Inferior parietal cortex (tissue), 1 donor: ENCODE data around the gene FEZF2.

Experiments
- DNase-seq: peaks from one replicate; pipeline ENCODE4 v3.0.0-alpha.2; 2016; ENCODE audit errors: extremely low spot score

Gene FEZF2

DNA sequence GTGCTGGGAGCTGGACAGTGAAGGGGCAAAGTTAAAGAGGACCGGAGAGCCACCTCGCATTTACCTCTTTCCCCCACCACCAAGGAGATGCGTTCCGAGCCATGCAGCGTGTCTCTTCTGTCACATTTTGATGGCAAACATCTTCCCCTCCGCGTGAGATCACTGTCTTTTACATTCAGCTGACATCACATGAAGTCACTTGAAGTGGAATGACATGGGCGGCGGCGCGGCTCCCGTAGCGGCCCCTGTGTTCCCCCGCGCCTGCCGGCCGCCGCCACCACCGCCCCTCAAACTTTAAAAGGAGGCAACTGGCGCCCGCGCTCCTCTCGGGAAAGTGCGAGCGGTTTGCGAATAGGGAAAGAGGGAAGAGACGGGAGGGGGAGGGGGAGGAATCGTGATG lies at the start of gene FEZF2:
Gene FEZF2 (minus strand): TSS at position 336 of the 400 bp plus-strand sequence. CDS start 682 bp downstream, outside the sequence.
- no peak for DNase-seq

DNA sequence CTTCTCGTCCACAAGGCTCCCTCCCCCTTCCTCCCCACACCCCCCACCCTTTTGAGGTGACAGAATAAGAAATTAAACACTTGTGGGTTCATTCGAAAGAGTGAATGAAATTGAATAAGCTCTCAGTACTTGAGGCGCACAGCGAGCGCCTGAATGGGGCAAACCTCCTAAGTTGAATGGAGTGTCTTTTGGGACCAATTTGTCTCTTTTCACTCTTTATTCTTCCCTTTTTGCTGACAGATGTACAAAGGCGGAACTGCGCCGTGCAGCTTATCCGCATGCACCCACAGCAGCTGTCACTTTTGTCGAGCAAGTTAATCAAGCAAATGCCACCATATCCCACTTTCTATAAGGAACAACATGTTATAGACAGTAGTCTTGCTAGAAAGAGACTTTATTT lies 47.9 kb upstream of the FEZF2 start:
- DNase-seq, result no peak

DNA sequence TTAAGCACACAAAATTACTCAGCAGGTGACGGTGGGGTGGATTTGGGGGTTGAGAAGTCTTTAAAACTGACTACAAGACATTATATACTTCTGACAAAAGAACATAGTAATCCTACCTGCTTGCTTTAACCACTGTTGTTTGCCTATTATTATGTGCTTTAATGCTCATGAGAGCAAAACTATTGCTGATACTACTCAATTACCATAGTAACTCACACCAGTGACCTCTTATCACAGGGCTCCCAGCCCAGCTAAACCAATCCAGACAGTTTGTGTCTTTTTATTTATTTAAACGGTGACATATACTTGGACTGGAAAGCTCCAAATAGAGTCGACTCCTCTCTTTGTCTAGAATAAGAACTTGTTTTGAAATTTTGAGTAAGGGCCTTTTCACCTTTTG lies 42.8 kb upstream of the FEZF2 start:
- DNase-seq, result no peak

DNA sequence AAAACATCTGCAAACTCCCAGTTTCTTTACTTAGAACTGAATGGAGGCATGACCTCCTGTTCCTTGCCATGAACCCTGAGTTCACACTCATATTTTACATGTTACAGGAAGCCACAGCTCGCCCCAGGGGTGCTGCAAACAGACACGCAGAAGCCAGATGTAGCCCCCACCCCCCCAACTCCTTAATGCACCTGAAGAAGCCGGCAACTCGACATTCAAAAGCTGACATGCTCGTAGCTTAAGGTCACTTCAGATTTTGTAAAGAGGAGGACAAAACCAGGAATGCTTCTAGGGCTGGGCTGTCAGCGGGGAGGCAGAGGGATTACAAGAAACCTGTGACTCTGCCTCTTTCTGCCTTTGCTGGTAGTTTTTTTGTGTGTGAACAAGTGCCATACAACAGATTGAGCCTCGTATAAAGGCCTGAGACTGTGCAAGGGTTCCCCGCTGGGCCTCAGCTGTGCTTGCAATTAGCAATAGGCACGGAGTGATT lies 42.0 kb upstream of the FEZF2 start:
- no peak for DNase-seq

DNA sequence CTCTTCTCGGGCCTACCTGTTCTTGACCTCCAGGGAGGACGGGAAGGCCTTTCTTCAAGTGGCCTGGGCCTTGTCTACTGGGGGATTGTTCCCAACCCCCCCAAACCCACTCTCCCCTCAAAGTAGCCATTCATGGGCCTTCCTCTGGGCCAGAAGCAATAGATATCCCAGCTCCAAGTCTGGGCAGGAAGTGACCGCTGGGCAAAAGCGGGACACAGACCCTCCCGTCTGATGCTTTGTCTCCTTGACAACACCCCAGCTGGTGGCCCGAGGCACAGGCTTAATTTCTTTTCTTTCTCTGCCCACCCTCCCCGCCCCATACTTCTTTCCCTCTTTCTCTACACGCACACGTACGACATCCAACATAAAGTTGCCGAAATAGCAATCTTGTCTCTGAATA lies 41.4 kb upstream of the FEZF2 start:
- DNase-seq, result no peak

DNA sequence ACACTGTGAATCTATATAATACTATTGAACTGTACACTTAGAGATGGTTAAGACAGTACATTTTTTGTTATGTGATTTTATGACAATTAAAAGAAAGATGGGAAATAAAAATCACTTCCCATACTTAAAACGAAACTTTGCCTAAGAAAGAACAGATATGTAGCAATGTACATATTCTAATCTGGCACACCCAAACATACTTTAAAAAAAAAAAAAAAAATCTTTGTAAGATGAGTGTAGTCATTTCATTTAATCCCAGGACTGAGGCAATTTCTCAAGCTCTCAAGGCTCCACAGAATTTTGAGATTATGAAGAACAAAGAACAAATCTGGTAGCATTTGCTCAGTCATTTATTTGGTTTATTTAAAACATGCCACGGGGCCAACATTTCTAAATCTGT lies 40.3 kb upstream of the FEZF2 start:
- no peak for DNase-seq

DNA sequence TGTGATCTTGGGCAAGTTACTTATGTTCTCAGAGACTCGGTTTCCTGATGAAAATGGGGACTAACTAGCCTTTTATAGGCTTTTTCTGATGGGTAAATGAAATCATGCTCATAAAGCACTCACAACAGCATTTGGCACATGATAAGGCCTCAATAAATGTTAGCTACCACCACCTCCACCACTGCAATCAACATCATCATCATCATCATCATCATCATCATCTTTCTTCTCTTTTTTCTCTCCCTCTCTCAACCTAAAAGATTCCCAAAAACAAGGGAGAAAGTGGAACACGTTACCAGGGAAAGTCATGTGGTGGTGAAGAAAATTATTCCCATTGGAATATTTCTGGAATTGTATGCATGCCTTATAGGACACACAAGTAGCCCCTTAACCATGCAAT lies 33.6 kb upstream of the FEZF2 start:
- DNase-seq, result no peak

DNA sequence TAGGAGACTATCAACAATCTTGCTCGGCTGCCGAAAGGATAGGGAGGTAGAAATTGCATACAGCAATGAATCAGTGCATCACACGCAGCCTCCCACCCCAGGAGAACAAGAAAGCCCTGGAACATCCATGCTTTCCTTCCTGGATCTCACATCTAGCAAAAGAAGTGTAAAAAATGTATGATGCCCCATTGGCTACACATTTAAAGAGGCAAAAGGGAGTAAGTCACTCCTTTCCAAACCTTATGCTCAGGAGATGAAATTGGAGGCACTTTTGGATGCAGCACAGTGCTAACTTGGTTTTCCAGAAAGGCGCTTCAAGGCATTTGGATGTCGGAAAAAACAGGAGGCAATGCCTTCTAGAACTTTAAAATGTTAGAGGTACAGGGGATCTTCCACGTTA lies 32.2 kb upstream of the FEZF2 start:
- DNase-seq, result no peak

DNA sequence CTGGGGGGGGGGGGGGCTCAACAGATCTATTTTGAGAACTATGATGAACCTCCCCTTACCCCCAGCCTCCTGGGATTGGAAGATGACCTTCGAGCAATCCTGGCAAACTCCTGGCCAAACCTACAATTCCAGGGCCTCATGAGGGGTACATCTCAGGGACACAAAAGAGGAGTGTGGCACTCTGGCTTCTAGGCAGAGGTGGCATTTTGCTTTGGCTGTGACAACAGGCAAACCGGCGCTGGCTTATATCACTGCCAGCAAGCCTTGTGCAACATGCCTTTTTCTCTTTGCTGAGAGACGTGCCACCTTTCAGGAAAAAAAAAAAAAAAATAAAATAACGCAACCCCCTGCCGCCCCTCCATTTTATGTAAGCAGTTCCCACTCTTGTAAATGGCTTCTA lies 31.8 kb upstream of the FEZF2 start:
- no peak for DNase-seq

DNA sequence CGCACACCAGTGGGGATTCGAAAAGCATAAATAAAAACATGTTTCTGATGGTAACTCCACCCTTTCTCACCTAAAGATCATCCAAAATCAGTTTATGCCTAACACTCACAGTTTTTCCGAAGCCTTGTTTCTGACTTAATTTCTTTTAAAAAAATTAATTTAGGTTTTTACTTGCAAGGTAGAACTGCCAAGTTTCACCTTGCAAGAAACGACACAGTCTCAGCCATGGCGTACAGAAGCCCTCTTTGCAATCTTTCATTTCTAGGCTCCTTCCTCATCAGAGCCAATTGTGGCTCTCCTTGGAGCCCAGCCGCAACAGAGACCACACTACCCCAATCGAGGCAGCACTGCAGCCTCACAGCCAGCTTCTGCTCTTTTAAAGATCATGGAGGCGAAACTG lies 31.0 kb upstream of the FEZF2 start:
- DNase-seq, result no peak

DNA sequence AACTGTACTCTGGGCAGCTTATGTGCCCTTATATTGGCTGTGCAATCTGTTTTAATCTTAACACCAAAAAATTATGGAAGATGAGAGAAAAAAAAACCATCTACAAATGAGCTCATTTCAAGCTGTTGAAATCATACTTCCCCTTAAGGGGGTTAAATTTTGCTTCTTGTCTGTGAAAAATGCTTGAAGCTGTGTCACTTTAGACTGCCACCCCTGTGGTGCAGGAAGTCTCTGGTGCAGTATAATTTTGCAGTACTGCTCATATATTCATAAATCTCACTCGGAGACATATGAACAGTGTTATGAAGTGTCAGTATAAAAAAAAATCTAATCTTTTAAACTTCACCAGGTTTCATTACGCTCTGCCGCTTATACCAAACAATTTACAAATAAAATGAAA lies 30.4 kb upstream of the FEZF2 start:
- no peak for DNase-seq

DNA sequence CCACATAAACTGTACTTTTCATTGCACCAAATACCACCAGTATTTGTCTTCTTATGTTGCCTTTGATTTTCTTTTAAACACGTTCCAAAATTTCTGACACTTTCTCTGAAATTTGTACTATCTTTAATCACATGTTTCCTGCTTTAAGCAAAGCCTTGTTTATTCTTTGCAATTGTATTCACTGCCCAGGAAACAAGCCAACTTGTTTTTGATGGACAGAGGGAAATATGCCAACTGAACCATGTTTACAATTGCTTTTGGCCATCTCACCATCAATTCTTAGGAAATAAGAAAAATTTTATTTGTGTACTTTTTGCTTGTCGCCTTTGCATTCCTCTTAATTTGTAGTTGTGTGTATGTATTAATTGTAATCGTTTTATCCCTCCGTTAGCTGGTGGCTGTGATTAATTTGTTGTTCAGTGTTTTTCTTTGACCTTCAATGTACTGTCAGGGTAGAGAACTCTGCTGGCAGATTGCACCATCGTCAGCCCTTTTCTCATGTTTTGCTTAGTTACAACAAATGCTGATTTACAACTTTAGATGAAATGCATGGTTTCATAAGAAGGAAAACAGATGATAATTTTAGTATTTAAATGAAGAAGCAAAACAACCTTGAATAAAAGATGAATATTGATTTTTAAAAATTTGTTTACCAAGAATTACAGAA lies 19.4 kb upstream of the FEZF2 start:
- no peak for DNase-seq

DNA sequence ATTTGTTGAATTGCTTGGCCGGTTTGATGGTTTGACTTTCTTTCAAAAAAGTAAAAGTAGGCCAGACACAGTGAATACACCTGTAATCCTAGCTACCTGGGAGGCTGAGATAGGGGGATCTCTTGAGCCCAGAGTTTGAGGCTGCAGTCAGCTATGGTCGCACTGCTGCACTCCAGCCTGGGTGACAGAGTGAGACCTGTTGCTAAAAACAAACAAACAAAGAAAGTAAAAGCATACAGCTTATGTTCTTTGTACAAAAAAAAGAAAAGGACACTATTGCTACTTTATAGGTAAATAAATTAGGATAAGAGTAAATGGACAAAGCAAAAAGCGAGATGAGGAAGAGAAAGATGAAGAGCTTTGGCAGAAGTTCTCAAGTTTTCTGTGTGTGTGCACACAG lies 13.9 kb upstream of the FEZF2 start:
- DNase-seq, result no peak

DNA sequence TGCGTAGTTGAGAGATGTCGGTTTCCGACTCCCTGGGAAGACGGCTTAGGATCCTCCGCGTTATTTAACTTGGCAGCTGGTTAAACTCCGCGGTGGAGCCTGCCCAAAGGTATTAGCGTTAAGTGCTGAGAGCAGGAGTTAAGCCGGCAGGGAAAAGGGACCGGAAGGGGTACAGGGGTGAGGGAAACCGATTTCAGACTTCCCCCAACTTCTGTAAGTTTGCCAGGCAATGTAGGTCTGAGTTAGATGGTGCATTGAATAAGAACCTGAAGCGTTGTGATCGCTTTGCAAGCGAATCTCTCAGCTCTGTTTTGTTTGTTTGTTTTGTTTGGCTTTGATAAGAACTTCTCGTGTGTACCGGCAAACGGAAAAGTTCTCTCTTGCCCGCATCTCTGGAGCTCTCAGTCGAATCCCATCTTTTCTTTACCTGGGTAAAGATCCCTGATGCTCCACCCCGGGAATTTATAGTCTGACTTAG lies 6.0 kb upstream of the FEZF2 start:
- no peak for DNase-seq

DNA sequence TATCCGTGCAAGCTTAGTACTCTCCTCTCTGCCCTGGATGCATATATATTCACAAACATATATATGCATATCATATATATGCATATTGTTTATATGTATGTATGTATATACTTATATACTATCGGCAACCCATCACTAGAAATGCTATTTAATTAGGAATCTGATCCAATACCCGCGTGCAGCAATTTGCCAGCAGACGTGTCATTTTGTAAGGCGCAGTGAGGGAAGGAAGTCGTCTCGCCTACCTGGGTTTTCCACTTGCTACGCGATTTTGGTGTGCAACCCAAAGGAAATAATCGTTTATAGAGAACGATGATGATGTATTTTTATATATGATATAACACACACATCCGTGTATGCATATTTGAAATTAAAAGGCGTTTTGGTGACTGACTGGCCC lies 5.6 kb upstream of the FEZF2 start:
- DNase-seq, result no peak

DNA sequence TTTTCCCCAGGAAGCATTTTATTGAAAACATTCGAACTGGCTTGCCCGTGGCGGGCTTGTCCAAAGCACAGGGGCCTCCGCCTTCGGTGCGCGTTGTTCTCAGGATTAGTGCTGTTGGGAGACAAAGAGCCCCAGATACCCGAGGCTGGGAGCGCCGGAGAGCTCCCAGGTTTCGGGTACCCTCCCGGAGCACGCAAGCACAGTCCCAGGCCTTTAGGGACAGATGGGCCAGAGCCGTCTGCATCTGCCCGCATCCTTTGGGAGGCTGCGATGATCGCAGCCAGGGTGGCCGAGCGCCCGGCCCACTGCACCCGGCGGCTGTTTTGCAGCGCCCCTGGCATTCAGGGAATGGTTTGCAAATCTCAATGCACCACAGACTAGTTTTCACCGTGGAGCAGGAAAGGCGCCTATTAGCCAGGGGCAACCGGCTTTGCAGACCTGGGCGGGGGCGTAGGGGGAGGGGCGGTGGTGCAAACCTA lies 5.0 kb upstream of the FEZF2 start:
- DNase-seq, result no peak

DNA sequence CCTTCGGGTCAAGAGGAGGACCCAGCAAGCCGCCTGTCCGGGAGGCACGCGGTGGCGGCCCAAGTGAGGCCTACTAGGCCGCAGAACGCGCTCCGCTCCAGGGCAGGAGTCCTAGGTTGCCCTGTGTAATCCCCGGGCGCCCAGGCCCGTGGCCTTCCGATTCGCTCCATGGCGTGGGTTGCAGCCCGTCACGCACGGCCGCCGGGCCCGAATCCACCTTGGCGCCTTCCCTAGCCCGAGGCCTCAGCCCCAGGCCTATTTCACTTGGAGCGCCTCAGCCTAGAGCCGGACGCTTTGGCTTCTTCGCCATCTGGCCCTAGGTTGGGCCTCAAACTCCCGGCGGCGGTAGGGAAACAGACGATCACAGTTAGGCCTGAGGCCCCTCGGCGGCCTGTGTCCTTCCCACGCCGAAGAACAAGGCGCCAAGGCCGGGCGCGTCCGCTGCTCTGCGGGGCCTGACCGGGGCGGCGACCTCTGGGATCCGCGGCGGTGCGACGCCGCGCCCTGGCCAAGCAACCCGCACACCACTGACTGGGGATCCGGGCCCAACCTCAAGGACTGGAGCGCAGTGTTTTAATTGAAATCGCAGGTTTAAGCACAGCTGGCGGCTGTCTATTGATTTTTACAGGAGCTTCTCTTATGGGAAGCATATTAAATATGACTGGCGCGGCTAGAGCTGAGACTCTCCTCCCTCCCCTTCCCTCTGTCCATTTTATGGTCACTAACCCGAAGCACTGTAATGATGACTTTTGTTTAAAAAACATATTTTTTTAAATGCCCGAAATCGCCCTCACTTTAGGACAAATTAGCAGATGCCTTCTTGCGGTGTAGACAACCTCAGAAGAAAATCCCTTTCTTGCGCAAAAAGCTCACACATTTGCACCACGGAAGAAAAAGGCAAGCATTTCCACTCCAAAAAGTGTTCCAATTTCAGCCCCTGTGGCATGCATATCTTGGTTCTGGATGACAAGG lies 3.8 kb upstream of the FEZF2 start:
- DNase-seq, result no peak

DNA sequence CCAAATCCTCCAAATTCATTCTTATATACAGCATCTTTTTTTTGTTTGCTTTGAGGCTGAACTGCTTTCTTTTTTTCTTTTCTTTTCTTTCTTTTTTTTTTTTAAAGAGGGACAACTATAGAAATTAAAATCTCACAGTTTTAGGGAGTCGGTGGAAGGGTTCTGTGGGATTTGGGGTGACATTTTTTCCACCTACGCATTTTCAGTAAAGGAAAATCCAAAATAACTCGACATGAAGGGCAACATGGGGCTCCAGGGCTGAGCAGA lies 3.0 kb upstream of the FEZF2 start:
- DNase-seq, result no peak

DNA sequence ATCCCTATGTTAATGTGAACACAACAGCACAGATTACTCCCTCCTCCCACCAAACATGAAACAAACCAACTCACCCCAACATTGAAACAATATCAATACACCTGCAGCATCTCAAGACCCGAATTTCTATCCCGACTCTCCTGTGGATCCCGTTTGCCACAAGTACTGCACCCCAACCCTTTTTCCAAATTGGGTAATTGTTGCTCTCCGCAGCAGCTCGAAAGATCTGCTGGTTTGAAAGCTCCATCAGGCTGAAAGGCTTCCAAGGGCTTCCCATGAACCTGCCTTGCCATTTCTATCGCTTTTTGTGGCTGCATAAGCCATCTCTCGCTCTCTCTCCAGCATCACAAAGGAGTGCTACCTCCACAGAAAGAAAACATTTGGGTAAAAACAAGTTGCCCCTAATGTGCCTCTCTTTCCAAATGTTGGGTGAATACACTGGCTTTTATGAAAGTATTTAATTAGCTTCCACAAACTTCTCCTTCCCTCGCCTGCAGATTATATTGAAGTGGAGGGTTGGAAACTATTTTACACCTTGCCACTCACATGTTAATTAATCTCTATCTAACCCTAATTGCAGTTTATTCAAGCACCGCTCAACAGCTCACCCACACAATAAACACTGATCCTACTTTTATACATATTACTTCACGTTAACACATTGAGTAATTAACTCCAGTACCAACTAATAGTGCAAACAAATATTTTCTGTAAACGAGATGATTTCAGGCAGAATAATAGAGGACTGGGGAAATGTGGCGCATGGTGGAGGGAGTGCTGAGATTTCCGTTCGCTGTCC lies 2.5 kb upstream of the FEZF2 start:
- no peak for DNase-seq

DNA sequence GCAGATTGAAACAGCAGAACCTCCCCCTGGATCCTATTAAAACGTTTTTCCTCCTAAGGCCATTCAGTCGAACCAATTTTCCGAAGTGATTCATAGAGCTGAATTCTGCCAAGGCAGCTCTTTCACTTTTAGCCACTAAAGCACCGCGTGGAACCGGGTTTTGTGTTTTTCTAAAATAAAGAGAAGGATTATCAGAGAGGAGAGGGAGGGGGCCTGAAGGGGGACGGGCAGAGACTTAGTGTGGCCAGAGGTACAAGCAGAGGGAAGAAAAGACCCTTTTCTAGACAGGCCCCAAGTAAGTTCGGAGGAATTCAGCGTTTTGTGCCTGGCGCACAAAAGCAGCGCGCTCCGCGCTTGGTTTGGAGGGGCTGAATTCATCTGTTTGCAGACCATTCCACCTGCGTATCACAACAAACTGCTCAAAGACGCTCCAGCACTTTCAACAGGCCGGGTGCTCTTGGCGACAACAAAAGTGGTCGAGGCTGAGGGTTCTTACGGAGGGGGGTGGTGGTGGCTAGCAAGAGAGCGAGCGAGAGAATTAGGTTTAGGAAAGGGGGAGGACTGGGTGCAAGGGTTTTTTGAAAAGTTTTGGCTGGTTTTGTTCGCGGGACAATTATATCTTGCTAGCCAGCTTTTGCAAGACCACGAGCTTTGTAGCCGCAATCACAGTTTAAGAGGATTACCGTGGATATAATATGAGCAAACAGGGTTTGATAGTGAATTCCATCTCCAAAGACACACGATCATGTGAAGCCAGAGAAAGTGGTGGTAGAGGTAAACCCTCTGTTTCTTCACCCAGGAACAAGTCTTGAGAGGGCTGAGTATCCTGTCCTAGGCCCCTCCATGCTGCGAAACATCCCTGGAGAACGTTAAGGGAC lies 1.2 kb upstream of the FEZF2 start:
- no peak for DNase-seq

DNA sequence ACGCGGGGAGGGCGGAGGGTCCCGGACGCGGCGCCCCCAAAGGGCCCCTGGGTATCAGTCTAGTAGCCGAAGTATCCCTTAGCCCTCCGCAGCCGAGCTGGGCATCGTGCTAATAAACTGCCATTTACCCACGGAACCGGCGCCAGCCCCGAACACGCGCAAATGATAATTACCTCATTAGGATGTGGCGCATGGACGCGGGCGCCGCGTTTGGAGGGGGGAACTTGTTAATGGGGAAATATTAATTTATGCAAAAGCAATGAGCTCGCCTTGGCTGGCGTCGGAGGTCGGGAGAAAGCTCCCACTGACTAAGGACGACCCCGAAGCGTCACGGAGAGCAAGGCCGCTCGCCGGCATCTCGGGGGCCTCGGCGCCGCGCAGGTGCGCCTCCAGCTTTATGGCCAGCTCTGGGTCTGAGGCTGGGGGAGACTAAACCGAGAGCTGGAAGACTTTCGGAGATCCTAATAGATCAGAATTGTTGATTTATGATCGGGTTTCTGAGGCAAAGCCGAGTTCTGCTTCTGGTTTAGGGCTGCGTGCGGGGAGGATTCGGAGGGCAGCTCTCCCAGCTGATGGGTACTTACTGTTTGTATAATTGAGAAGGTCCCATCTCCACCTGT lies 474 bp upstream of the FEZF2 start:
- DNase-seq, result no peak
